ENCODE data around the gene KCNN4.
A peak's percentile ranks its signal among the peaks of the same experiment; 100 is the strongest.

KCNN4 gene

GRCh38 chr19:43780706-43781525 is at the start of gene KCNN4 (continued):
- TF ChIP-seq KLF17 (tag by site-specific recombination; IDR thresholded peaks at IDR 0.05) (peak; percentile 82), ZNF645 (tag by site-specific recombination; IDR thresholded peaks at IDR 0.05) (peak; percentile 75; the same call in 1 of the 2 replicates), ZNF704 (tag by site-specific recombination; IDR thresholded peaks at IDR 0.05) (no peak), ZFP69B (tag by site-specific recombination; IDR thresholded peaks at IDR 0.05) (no peak), ZNF146 (tag by site-specific recombination; IDR thresholded peaks at IDR 0.05) (no peak), ZXDB (tag by site-specific recombination; IDR thresholded peaks at IDR 0.05) (no peak), ZNF23 (tag by site-specific recombination; IDR thresholded peaks at IDR 0.05; ENCODE audit: borderline replicate concordance) (no peak), KLF9 (tag by site-specific recombination; IDR thresholded peaks at IDR 0.05; ENCODE audit: low read depth) (no peak), ZNF274 (IDR thresholded peaks at IDR 0.05; ENCODE audit: low read length) (no peak), ZNF274 (tag by site-specific recombination; IDR thresholded peaks at IDR 0.05; ENCODE audit: borderline replicate concordance) (0 out of 2 replicates have a peak, but pooled peaks have one; percentile 51), ZNF398 (tag by site-specific recombination; IDR thresholded peaks at IDR 0.05) (peak; percentile 20; the same call in 1 of the 2 replicates), MZF1 (tag by site-specific recombination; IDR thresholded peaks at IDR 0.05; ENCODE audit: borderline replicate concordance) (no peak), ZNF664 (tag by site-specific recombination; IDR thresholded peaks at IDR 0.05) (no peak), ZNF2 (tag by site-specific recombination; IDR thresholded peaks at IDR 0.05) (no peak), ZFHX2 (tag by site-specific recombination; conservative IDR thresholded peaks at IDR 0.05) (peak; percentile 81), ZNF155 (tag by site-specific recombination; IDR thresholded peaks at IDR 0.05) (no peak), ZNF521 (tag by site-specific recombination; IDR thresholded peaks at IDR 0.05) (no peak), ZNF768 (tag by site-specific recombination; IDR thresholded peaks at IDR 0.05) (no peak), ZNF426 (tag by site-specific recombination; IDR thresholded peaks at IDR 0.05) (no peak), ZSCAN30 (tag by site-specific recombination; IDR thresholded peaks at IDR 0.05) (no peak), ZNF670 (tag by site-specific recombination; IDR thresholded peaks at IDR 0.05; ENCODE audit: low read depth) (no peak), MEIS1 (CRISPR knock-in tag; IDR thresholded peaks at IDR 0.05; ENCODE audit: borderline replicate concordance) (no peak), SP7 (tag by site-specific recombination; IDR thresholded peaks at IDR 0.05) (0 out of 2 replicates have a peak, but pooled peaks have one; percentile 31)
